Transverse colon (tissue), 4 donors: Measurements from ENCODE around the gene GATA2. TPM values are rescaled to one million over a fixed set of nuclear protein-coding genes. Genes with fewer than 3 reads are reported as not detected.

Experiments used
- DNase-seq: peaks from one replicate; pipeline ENCODE4 v3.0.0-alpha.2; 2019
- H3K27ac ChIP-seq, 4 donors: fragments of 200-600 bp; sonication (generic); 2 replicates each; pipeline ENCODE4 v1.5.1; 2016 to 2018; ENCODE audit warnings: inconsistent platforms in 4 of 4
- H3K27me3 ChIP-seq: fragments of 200-600 bp; sonication (generic); 2 replicates; pipeline ENCODE4 v1.5.1; 2017; ENCODE audit warnings: inconsistent platforms
- H3K36me3 ChIP-seq, 4 donors: fragments of 200-600 bp; sonication (generic); 2 replicates each; pipeline ENCODE4 v1.5.1; 2017 to 2019; ENCODE audit warnings: inconsistent platforms in 4 of 4
- H3K4me1 ChIP-seq, 4 donors: fragments of 200-600 bp; sonication (generic); 2 replicates each; pipeline ENCODE4 v1.5.1; 2017 to 2020; ENCODE audit warnings: inconsistent platforms in 4 of 4
- H3K4me3 ChIP-seq, 4 donors: fragments of 200-600 bp; sonication (generic); 1 replicate in 1 of 4; 2 replicates in 3 of 4; pipeline versions ENCODE4 v1.5.1 to v1.6.1; 2017 to 2019; ENCODE audit warnings: inconsistent platforms in 4 of 4
- H3K9me3 ChIP-seq, 2 donors: fragments of 200-600 bp; sonication (generic); 2 replicates each; pipeline ENCODE4 v1.5.1; 2017 to 2019; ENCODE audit warnings: inconsistent platforms in 2 of 2
- EP300 ChIP-seq: sonication (generic); formaldehyde crosslinking; IDR thresholded peaks from one replicate; pipeline ENCODE4 v1.6.1; 2017; ENCODE audit warnings: antibody characterized with exemption, low read depth
- POLR2A ChIP-seq: fragments of 450-650 bp; IDR thresholded peaks from one replicate; pipeline ENCODE4 v1.6.1; 2016; ENCODE audit warnings: antibody characterized with exemption, mild to moderate bottlenecking, moderate library complexity
- POLR2AphosphoS5 ChIP-seq, 3 donors: sonication (generic); formaldehyde crosslinking; IDR thresholded peaks; one replicate each; pipeline ENCODE4 v1.6.1; 2016; ENCODE audit warnings: antibody characterized with exemption in 3 of 3
- WGBS, 2 donors: methylation state at CpG; one replicate each; pipeline ENCODE4 v1.1.5; 2018; ENCODE audit warnings: low coverage in 1 of 2; 5-methylcytosine and 5-hydroxymethylcytosine counted together
- in situ Hi-C, 4 donors: fragments of 200-750 bp; cut with MboI; loops; one replicate each; pipeline versions ENCODE4 v1.15.0 to v1.15.1; 2017; ENCODE audit warnings: low sequenced_read_pairs in 3 of 4, low pct_ligation_motif_present in 1 of 4, low pct_unique_long_range_greater_than_20kb in 1 of 4
- intact Hi-C: fragments of 100-400 bp; cut with DNase I; formaldehyde crosslinking; loops from one replicate; pipeline ENCODE4 v1.15.1; 2023; ENCODE audit warnings: low total_unique reads
- total RNA-seq, 4 donors: library from RNA; depleted of rRNA; stranded (reverse); fragments of >200 nt; gene quantifications; one replicate each; pipeline ENCODE4 v1.1.0, GENCODE V29; 2016
- TF ChIP-seq, protein P1 (sequence below), 5 experiments: fragments of 200-600 bp in 3 of 5; fragments of 450-650 bp in 2 of 5; sonication (generic) in 3 of 5; IDR thresholded peaks; 1 replicate in 2 of 5; 2 replicates in 3 of 5; pipeline ENCODE4 v1.5.1; 2016 to 2017; ENCODE audit warnings: antibody characterized with exemption in 5 of 5, inconsistent platforms in 3 of 5, mild to moderate bottlenecking in 2 of 5, moderate library complexity in 1 of 5

GATA2 gene
- total RNA-seq, 4 donors from 2014 or later, result 1.8 to 8.2 (median 2.9) TPM

DNA sequence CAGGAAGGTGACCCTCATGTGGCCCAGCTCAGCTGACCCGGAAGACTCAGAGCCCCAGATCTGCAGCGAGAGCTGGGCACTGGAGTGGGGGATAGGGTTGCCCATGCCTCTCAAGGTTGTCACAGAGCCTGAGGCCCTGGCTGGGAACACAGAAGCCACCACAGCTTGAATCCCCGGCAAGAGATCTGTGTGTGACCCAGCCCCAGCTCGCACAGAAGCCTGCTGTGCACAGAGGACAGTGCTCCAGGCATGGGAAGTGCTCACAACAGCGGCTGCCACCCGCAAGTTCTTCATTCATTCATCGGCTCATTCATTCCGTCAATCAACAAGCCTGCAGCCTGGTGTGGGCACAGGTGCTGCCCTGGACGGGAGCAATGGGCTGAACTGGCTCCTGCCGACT is 62.7 kb downstream of the GATA2 start:
- H3K4me1 ChIP-seq, result peaks cover 8 to 20% (median 14%) of the 10 kb centered on the region in 4 donors
- in situ Hi-C loops (no loop called here), intact Hi-C loops (loop anchor here (5.0 kb wide), 1 partner anchor 67 kb away; no protein-coding TSS in a partner anchor)
- no peak for DNase-seq
- TF ChIP-seq, protein P1, sequence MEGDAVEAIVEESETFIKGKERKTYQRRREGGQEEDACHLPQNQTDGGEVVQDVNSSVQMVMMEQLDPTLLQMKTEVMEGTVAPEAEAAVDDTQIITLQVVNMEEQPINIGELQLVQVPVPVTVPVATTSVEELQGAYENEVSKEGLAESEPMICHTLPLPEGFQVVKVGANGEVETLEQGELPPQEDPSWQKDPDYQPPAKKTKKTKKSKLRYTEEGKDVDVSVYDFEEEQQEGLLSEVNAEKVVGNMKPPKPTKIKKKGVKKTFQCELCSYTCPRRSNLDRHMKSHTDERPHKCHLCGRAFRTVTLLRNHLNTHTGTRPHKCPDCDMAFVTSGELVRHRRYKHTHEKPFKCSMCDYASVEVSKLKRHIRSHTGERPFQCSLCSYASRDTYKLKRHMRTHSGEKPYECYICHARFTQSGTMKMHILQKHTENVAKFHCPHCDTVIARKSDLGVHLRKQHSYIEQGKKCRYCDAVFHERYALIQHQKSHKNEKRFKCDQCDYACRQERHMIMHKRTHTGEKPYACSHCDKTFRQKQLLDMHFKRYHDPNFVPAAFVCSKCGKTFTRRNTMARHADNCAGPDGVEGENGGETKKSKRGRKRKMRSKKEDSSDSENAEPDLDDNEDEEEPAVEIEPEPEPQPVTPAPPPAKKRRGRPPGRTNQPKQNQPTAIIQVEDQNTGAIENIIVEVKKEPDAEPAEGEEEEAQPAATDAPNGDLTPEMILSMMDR (IDR thresholded peaks at IDR 0.05), result no peak
- TF ChIP-seq POLR2A (no peak), EP300 (no peak), POLR2AphosphoS5 (IDR thresholded peaks at IDR 0.05) (no peak)
- peaks cover 76% of the 10 kb centered on the region for H3K27me3 ChIP-seq
- no peak overlapping the region for H3K4me3 ChIP-seq
- no peaks in the 10 kb centered on the region for H3K36me3 ChIP-seq
- 69% methylated on average over 9 of the region's 10 CpGs; no CpG with 5 or more reads in 1 of the 2 donors for WGBS, 2 donors
- H3K27ac ChIP-seq, result no peak overlapping the region
- H3K9me3 ChIP-seq, result no peaks in the 10 kb centered on the region

DNA sequence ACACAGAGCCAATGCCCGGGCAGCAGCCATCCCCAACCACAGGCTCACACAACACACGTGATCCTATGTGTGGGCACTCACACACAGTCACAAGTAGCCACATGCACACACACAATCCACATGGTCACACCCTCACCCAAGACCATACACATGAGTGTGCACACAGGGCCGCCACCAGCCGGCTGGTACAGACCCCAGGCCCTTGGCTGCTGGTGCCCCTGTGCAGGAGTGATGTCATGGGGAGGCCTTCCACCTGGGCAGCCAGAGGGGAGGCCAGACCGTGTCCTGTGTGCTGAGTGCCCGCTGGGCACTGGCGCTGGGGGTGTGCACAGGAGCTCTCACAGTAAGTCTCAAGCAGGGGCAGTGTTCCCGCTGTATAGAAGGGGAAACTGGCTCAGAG is 63.2 kb downstream of the GATA2 start:
- Histone ChIP-seq H3K27me3 (peaks cover 72% of the 10 kb centered on the region), H3K9me3 (no peaks in the 10 kb centered on the region), H3K4me3 (no peak overlapping the region), H3K4me1 (peaks cover 8 to 20% (median 14%) of the 10 kb centered on the region in 4 donors), H3K36me3 (no peaks in the 10 kb centered on the region), H3K27ac (no peak overlapping the region)
- in situ Hi-C loops, result loop anchor here in 3 of 4 donors (10.0 kb wide), 2 partner anchors 165 to 175 kb away; no protein-coding TSS in a partner anchor
- intact Hi-C loops, result loop anchor here (5.0 kb wide), 1 partner anchor 68 kb away; no protein-coding TSS in a partner anchor
- WGBS, 2 donors, result 90% methylated on average over 8 of the region's 8 CpGs; no CpG with 5 or more reads in 1 of the 2 donors
- no peak for TF ChIP-seq EP300
- no peak for DNase-seq

Other genes with a start within 250 kb of the GATA2 start
- gene DNAJB8, start 26.3 kb downstream of the GATA2 start, total RNA-seq, result not detected
- gene RPN1, start 157.6 kb upstream of the GATA2 start, total RNA-seq, result 100 to 1,000 TPM; 125 to 184 (median 143) TPM
- 100 to 1,000 TPM in 2 of 4 donors, 10 to 100 TPM in 2; 45.0 to 121 (median 101) TPM for gene RAB7A, start 233.0 kb upstream of the GATA2 start, total RNA-seq